GM12892 (cell line): Measurements from ENCODE around the gene PHF13.

ENCODE experiments used
- POLR2A ChIP-seq: IDR thresholded peaks from 2 replicates; pipeline ENCODE4 v1.6.1; 2011; ENCODE audit warnings: low read depth, low read length, control low read depth
- TAF1 ChIP-seq: IDR thresholded peaks from 2 replicates; pipeline ENCODE4 v1.6.1; 2011; ENCODE audit warnings: low read depth, mild to moderate bottlenecking, control low read depth, low read length, borderline replicate concordance

GRCh38 chr1:6592441-6592840, 21.1 kb upstream of the PHF13 start:
- TF ChIP-seq POLR2A (no peak), TAF1 (no peak)
